Colonic mucosa (tissue), 4 donors: ENCODE data around the gene TRRAP. TPM values are rescaled to one million over a fixed set of nuclear protein-coding genes. Genes with fewer than 3 reads are reported as not detected.

Source experiments
- DNase-seq: peaks from one replicate; pipeline ENCODE4 v3.0.0-alpha.2; 2020
- H3K27ac ChIP-seq: fragments of 200-600 bp; one replicate; pipeline ENCODE4 v1.8.0; 2021
- H3K27me3 ChIP-seq: fragments of 200-600 bp; one replicate; pipeline ENCODE4 v1.8.0; 2021
- H3K36me3 ChIP-seq: fragments of 200-600 bp; one replicate; pipeline ENCODE4 v1.8.0; 2021
- H3K4me1 ChIP-seq: fragments of 200-600 bp; one replicate; pipeline ENCODE4 v1.8.0; 2021; ENCODE audit warnings: mild to moderate bottlenecking
- H3K4me3 ChIP-seq: fragments of 200-600 bp; one replicate; pipeline ENCODE4 v1.8.0; 2021
- H3K9ac ChIP-seq, 2 donors: one replicate each; pipeline ENCODE4 v1.7.0; 2013; ENCODE audit warnings: control low read depth in 2 of 2, low read depth in 2 of 2, low read length in 2 of 2
- H3K9me3 ChIP-seq: fragments of 200-600 bp; one replicate; pipeline ENCODE4 v1.8.0; 2021
- CTCF ChIP-seq: fragments of 200-600 bp; IDR thresholded peaks from one replicate; pipeline ENCODE4 v1.8.0; 2022; ENCODE audit warnings: antibody characterized with exemption, mild to moderate bottlenecking
- intact Hi-C: fragments of 100-400 bp; cut with DNase I; formaldehyde crosslinking; loops from one replicate; pipeline ENCODE4 v1.14.1; 2022
- total RNA-seq, 2 donors: library from RNA; stranded (reverse); fragmentation: NEBNext Ultra II Directional in 1 of 2; extraction: Animal tissue kit (Norgen Biotek cat#: 25700) in 1 of 2; gene quantifications; one replicate each; pipeline ENCODE4 v1.2.1, GENCODE V29; 2021
- donor health status: healthy.
- donor health status: DM: no; HTN: no; CAD: no.
- donor health status: DM: no; HTN: no; CAD: no.

TRRAP gene
- total RNA-seq, 2 donors from 2014 or later, result 33.3 to 39.4 TPM

GRCh38 chr7:98848918-98849317 lies 29.4 kb upstream of the TRRAP start:
- DNase-seq, result no peak
- Histone ChIP-seq H3K27me3 (no peaks in the 10 kb centered on the region), H3K4me3 (no peak overlapping the region), H3K36me3 (no peaks in the 10 kb centered on the region), H3K27ac (no peak overlapping the region), H3K4me1 (no peaks in the 10 kb centered on the region), H3K9ac (no peak overlapping the region), H3K9me3 (no peaks in the 10 kb centered on the region)
- intact Hi-C loops, result no loop called here
- TF ChIP-seq CTCF, result no peak

DNA sequence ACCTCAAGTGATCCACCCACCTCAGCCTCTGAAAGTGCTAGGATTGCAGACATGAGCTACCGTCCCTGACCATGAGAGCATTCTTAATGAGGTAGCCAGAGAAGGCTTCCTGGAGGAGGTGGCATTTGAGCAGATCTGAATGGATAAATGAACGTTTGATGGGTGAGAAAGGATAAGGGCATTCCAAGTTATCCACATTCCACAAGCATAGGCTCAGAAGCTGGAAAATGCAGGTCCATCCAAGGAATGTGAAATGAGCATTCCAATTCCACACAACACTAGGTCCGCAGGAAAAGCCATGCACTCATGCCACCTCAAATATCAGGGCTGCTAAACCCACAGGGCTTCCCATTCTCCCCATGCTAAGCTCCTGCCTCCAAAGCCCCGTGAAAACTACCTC lies 25.5 kb upstream of the TRRAP start:
- DNase-seq, result no peak
- Histone ChIP-seq H3K9me3 (no peaks in the 10 kb centered on the region), H3K9ac (no peak overlapping the region), H3K27me3 (no peaks in the 10 kb centered on the region), H3K4me1 (no peaks in the 10 kb centered on the region), H3K27ac (no peak overlapping the region), H3K4me3 (no peak overlapping the region), H3K36me3 (no peaks in the 10 kb centered on the region)
- intact Hi-C loops, result no loop called here
- no peak for TF ChIP-seq CTCF

DNA sequence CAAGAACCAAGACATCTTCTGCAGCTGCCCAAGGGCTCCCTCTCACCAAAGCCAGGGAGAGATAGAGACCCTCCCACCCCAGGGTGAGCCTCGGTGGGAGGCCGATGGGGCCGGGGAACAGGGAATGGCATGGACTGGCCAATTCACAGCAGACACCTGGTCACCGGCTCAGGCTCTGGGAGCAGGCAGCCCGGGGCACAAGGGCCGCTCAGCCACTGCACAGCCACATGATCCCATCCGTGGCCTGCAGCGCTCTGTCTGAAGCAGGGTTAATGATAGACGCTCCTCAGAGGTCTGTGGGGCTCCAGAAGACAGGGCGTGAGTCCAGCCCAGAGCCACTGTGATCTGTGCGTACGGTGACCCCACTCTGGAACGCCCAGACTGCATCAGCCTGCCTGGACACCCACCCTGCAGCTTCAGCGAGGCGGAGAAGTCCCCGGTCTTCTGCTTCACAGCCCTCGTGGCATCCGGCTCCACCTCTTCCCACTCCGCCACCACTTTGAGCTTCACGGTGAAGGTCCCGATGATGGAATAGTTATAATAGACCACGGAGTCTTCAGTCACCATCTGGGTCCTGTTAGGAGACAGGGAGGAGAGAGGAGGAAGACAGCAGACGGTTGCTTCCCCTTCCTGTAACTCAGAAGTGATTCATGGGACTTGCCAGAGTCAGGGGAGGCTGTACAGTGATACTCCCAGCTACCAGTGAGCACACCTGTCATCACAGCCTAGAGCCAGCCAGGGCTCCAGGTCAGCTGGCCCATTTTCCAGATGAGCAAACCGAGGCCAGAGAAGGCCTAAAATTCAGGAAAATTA lies 22.5 kb upstream of the TRRAP start:
- H3K4me1 ChIP-seq, result no peaks in the 10 kb centered on the region
- no peak overlapping the region for H3K4me3 ChIP-seq
- intact Hi-C loops, result no loop called here
- no peaks in the 10 kb centered on the region for H3K36me3 ChIP-seq
- H3K9ac ChIP-seq, result no peak overlapping the region
- DNase-seq, result no peak
- H3K9me3 ChIP-seq, result no peaks in the 10 kb centered on the region
- H3K27me3 ChIP-seq, result no peaks in the 10 kb centered on the region
- no peak for TF ChIP-seq CTCF
- H3K27ac ChIP-seq, result no peak overlapping the region

DNA sequence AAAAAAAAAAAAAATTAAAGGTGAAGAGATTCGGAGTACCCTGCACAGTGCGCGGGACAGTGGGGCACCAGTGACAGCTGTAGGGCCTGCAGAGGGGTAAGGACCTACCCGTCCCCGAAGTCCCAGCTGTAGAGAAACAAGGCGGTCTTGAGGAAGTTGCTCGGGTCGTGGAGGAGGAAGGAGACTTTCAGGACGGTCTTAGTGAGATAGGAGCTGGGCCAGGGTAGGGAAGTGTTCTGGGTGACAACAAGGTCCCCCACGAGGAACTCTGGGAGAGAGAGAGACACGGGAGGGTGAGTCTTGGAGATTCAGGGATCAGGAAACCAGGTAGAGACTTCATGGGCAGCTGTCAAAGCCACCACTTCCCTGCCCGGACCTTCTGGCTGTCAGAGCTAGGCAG lies 18.3 kb upstream of the TRRAP start:
- Histone ChIP-seq H3K36me3 (no peaks in the 10 kb centered on the region), H3K9ac (no peak overlapping the region), H3K4me3 (no peak overlapping the region), H3K9me3 (no peaks in the 10 kb centered on the region), H3K27ac (no peak overlapping the region), H3K27me3 (no peaks in the 10 kb centered on the region), H3K4me1 (no peaks in the 10 kb centered on the region)
- intact Hi-C loops, result no loop called here
- DNase-seq, result no peak
- no peak for TF ChIP-seq CTCF

- intact Hi-C loops, result no loop called here
- no peaks in the 10 kb centered on the region for H3K9me3 ChIP-seq
- H3K4me3 ChIP-seq, result no peak overlapping the region
- H3K36me3 ChIP-seq, result no peaks in the 10 kb centered on the region
- TF ChIP-seq CTCF, result no peak
- DNase-seq, result no peak
- no peak overlapping the region for H3K27ac ChIP-seq
- no peaks in the 10 kb centered on the region for H3K4me1 ChIP-seq
- H3K27me3 ChIP-seq, result no peaks in the 10 kb centered on the region
- no peak overlapping the region for H3K9ac ChIP-seq
These were observed 16.1 kb upstream of the TRRAP start for GRCh38 chr7:98862203-98862602.
